PC-9 (cell line): ENCODE results near the gene CD55.

Experiments
- EZH2 ChIP-seq: fragments of 200-600 bp; sonication (generic); IDR thresholded peaks from 2 replicates; pipeline ENCODE4 v1.8.0; 2017; ENCODE audit warnings: antibody characterized with exemption, low read depth
- TF ChIP-seq, protein P1 (sequence below): fragments of 200-600 bp; sonication (generic); conservative IDR thresholded peaks from 2 replicates; pipeline ENCODE4 v1.6.1; 2017; ENCODE audit warnings: mixed run types, antibody characterized with exemption, mild to moderate bottlenecking, moderate library complexity

DNA sequence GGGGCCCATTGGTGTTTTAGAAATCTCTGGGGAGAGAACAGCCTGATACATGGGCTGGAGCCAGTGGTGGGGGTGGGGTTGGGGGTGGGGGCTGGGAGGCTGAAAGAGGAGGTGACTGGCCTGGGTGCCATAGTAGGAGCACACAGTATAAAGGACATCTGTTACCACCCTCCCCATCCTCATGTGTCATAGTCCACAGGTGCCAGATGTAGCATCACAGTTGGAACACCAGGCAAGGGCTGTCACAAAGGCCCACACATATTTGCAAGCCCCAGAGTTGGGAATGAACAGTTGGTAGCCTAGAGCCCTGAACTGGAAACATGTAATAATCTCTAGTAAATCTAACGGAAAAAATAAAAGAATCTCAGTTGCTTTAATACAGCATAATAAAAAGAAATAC, 77.5 kb downstream of the CD55 start:
- TF ChIP-seq, protein P1, sequence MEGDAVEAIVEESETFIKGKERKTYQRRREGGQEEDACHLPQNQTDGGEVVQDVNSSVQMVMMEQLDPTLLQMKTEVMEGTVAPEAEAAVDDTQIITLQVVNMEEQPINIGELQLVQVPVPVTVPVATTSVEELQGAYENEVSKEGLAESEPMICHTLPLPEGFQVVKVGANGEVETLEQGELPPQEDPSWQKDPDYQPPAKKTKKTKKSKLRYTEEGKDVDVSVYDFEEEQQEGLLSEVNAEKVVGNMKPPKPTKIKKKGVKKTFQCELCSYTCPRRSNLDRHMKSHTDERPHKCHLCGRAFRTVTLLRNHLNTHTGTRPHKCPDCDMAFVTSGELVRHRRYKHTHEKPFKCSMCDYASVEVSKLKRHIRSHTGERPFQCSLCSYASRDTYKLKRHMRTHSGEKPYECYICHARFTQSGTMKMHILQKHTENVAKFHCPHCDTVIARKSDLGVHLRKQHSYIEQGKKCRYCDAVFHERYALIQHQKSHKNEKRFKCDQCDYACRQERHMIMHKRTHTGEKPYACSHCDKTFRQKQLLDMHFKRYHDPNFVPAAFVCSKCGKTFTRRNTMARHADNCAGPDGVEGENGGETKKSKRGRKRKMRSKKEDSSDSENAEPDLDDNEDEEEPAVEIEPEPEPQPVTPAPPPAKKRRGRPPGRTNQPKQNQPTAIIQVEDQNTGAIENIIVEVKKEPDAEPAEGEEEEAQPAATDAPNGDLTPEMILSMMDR, result no peak
- no peak for TF ChIP-seq EZH2
